ENCODE measurements around the gene FAM237A. TPM values are rescaled to one million over a fixed set of nuclear protein-coding genes. Genes with fewer than 3 reads are reported as not detected.

The FAM237A gene
- polyA plus RNA-seq (2013, experiment 1 of 2; ENCODE audit: insufficient read length) = not detected
- not detected for polyA plus RNA-seq (2013, experiment 2 of 2; ENCODE audit: insufficient read length)

DNA sequence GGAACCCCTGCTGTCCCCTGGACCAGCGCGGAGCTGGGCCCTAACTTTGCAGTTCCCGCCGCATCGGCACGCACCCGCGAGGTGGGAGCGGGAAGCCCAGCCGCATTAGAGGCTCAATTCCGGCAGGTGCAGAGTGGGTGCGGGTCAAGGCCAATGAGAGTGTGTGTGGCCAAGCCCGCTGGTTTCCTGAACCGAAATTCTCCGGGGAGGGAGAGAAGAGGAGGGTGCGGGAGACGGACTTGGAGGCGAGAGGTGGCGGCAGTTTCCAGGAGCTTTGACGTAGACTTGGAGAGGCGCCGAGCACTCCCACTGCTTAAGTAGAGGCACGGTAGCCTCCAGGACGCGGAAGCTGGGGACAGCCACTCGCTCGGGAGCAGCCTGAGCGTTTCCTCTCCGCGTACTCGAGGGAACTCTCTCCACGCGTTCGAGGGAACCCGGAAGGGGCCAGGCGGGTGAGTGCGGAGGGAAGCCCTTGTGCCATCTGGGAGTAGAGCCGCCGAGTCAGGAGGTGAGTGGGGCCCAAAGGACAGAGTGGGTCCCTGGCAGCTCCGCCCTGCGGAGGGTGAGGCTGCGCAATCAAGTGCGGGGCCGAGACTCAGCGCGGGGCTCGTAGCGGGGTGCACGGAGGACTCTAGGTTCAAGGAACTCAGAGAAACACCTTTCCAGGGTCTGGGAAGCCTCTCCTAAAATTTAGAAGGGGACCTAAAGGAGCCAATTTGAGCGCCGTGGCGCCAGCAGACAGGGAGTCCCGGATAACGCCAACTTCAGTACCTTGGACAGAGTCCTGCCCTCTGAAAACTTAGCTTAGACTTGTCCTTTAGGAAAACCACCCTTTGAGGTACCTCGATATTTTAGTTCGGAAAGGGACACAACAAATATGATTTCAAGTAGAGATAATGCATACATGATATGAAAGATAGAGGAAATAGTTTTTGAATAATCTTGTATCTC is at the start of gene FAM237A:
Gene FAM237A, plus strand, starts transcription at position 413 of the 951 bp plus-strand sequence. CDS start 1,750 bp downstream, outside the sequence.
- DNase-seq = peak; percentile 65

DNA sequence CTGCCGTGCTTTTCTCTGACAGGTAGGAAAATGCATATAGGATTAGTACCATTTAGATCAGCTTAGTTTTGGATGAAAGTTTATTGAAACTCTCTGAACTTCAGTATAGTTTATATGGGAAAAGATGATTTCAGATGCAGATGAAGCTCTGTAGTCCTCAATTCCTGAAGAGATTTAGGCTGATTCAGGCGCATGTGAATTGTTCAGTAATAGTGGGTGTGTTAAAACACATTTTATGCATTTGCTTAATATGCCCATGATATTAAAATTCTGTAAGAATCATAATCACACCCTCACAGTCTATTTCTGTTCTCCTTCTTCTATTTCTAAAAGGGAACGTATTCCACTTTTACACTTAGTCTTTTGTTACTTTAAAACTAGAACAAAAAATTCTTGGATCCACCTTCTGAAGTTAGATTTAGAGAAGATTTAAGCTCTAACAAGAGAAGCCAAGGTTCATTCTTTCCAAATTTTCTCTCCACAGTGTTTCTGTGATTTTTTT is 44.5 kb upstream of the FAM237A start:
- DNase-seq = no peak

DNA sequence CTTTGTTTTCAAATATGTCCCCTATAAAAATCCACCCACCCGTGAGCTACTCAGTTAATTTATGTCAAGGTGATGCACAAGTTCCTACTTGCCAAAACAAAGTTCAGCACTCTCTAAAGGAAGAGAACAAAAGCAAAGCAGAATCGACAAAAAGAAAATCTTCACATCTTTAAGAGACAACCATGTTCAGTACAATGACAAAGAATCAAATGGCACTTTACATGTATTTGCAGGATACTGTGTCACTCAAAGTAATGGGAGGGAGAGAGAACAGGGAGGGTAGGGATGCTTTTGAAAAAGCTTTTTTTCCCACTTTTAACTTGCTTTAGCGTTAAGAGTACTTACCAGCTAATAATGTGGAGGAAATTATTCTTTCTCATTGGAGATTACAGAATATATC is 39.0 kb upstream of the FAM237A start:
- DNase-seq = no peak

DNA sequence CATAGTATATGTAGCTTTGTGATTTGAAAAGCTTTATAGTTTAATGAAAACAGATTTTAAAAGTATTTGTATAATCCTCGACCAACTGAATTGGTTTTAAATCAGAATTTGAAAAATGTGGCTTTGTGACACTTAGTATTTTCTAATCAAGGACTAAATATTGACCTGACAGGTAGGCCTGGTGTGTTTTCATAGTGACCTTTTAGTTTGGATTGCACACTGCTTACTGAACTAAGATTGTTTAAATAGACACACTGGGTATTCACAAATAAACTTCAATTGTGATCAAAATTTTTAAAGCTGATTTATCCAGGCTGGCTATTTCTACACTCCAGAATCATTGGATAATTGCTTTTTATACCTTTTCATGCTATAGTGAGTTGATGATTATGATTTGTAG is 31.8 kb upstream of the FAM237A start:
- DNase-seq = no peak

DNA sequence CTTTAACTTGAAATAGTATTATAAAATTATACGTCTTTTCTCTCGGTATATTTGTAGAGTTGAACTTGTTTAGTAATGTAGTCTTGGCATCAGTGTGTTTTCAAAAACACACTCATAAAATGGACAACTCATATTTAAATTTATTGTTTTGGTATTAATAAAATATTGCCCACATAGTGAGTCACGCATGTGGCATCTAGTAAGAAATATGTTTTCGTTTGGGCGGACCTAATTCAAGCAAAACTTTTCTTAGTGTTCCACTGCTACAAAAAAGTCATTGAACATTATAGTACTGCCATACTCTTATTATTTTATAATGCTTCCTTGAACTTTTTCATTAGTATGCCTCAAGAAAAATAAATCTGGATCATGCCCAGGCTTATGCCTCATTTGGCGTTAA is 31.1 kb upstream of the FAM237A start:
- DNase-seq = peak; percentile 5

DNA sequence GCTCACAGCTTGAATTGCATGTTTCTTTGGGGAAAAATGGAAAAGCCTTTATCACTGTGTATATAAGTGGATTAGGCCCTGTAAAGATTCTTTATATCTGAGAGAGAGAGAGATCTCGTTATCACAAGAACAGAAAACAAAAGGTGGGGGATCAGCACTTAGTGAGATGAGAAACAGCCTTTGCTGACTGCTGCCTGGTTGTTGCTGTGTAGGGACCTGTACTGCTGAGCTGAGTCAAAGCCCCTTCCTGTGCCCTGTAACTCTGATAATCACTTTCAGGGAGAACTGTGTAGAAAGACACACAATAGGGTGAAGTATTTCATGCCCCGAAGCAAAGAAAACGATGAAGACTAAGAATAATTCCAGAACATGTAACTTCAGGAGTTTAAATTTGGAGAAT is 30.6 kb upstream of the FAM237A start:
- DNase-seq = no peak

DNA sequence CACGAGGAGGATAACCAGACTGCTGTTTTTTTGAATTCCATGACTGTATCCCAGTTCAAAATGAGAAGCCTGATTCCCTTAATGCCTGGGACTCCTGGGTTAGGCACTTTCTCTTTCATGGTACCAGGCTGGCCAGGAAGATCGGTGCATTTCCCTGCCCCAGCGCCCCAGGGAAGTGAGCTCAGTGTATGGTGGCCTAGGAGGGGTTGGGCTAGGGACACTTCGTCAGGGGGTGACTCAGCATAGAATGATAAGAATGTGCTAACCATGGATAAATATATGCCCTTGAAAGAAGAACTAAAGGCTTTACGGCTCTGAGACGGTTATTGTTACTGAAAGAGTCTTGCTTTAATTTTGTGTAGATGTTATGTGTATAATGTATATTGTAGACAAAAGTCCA is 27.5 kb upstream of the FAM237A start:
- peak; percentile 46 for DNase-seq

DNA sequence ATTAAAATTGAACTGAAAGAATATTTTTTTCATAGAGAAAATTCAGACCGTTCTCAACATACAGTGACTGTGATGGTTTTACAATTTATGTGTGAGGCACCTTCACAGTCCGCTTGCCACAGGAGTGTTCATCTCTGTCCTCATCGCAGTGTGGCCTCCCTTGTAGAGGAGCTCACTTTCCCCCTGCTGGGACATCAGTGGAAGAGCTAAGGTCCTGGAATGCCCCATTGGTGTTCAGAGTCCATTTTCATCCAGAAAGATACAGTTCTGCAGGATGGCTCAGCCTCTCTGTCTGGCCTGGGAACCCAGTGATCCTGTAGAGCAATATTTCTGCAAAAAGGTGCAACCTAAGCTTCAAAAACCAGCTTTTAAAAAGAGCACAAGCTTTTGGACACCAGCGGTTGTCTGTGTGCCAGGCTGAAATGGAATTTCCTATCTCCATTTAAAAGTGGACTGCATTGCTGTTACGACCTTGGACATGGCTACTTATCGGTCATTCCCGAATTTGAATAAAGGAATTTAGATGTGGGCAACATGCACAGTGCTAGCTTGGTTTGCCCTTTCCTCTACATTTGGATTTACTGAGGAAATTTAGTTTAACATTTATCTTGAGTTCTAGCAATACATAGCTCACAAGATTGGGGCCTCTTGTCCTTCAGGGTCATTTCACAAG is 26.7 kb upstream of the FAM237A start:
- DNase-seq = no peak

DNA sequence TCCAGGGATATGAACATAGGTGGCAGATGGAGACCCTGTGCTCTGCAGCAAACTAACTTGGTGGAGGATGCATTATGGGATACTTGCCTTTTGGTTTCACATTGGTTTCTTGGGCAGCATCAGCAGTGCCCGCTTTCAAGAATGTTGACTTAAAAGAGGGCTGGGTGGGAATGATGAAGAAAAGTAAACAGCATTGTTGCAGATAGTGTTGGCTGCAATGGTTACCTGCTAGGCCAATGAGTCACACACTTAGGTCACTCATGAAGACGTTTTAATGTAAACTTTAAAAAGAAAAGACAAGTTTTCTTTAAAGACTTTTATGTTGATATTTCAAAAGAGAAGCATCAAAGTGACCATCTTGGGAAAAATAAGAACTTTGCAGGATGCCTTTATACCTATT is 26.1 kb upstream of the FAM237A start:
- peak; percentile 2 for DNase-seq

DNA sequence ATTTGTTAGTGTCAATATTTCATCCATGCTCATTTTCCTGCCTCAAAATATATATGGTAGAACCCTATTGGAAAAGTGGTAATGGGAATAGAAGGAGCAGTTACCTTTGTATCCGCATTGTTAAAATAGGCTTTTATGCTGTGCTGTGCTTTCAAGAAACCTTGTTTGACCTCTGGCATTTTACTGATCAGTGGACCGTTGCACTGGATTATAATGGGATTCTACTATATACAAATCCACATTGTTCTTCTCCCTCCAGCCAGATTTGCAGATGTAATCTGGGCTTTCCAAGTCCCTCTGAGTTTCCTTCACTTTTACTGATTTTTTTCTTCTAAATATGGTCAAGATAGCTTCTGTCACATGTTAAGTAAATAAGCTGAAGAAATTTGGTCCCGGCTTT is 23.3 kb upstream of the FAM237A start:
- no peak for DNase-seq

DNA sequence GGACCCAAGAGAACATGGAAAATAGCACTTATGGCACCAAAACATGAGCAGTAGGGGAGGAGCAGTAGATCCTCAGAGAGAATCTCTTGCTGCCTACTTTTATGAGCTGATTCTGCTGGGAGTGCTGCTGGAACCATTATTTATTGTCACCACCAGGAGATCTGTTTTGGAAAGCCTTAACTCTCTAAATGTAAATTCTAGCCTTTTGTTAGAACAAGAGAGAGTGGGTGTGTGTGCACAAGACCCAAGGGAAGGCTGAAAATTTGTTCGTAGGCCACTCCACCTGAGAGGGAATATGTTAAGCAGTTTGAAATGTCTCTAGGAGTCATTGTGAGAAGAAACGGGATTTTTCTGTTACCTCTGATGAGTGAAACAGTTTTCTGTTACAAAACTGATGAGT is 16.2 kb upstream of the FAM237A start:
- DNase-seq = no peak

DNA sequence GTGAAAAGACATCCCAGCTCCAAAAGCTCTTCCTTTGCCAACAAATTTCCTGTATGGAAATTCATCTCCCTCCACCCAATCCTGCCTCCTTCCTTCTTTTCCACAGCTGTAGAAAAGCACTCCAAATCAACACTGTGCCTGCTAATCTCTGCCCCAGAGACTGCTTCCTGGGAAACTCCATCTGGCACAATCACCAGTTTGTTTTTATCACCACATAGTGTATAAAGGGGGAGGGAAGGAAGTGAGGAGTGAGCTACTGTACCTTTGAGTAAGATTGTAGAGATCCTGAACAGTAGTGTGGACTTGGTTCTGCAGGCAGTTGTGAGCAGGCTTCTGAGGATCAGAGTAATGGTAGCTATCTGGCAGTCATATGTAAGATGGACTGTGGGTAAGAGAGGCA is 14.7 kb upstream of the FAM237A start:
- no peak for DNase-seq

DNA sequence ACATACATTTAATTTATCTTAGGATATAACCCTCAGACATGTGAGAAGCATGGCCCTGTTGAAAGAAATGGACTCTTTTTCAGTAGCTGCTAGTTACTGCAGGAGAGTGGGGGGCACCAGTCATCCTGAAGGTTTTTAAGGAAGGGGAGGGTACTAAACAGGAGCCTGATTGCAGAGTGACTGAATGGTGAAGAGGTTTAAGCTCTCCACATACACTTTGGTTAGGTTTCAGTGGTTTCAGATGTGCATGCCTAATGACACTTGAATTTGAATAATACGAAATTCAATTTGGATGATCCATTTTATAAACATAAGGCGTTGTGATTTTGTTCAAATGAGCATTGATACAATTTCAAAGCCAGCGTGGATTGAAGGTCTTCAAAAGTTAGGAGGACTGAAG is 10.9 kb upstream of the FAM237A start:
- no peak for DNase-seq

DNA sequence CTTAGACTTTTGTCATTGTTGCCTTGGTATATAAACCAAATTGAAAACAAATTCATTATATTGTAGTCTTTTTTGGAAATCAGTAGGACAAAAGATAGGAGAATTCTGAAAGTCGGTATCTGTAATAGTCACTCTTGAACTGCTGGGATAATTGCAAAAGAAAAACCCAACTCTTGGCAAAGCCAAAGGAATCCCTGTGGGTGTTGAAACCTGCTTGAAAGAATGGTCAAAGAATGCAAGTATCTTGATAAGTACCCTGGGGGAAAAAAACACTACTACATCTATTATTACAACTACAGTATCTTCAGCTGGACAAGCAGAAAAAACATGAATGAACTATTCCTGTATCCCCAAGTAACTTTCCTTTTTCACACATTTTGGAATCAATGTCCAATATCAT is 7.3 kb upstream of the FAM237A start:
- no peak for DNase-seq

DNA sequence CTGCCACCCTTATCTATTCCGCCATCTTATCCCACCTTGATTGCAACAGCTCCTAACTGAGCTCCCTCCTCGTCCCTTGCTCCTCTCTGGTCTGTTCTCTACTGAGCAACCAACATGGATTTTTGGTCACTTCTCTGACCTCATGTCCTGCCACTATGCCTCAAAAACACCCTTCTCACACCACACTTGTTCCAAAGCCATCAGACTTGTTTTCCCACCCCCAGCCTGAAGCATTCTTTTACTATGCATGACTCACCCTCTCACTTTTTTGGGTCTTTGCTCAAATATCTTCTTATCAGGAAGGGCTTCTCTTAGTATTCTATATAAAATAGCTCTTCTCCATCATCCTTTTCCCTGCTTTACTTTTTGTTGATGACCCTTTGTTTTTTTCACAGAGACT is 2.7 kb upstream of the FAM237A start:
- DNase-seq = no peak

DNA sequence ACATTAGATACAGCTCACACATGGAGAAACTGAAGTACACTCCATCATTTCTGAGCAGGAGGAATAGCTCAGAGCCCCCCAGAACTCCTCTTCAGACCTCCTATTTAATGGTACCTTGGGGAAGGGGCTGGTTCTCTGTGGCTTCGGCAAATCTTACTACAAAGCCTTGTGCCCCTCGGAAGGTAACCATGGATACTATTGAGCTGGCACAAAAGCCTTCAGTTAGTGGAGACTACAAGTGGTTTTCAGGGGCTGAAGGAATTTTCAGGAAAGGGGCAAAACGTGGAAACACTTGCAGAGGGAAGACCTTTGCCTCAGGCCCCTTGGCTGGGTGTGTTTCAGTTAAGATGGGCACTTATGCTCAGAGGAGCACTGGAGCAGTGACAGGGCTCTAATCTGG is 1.1 kb upstream of the FAM237A start:
- no peak for DNase-seq

DNA sequence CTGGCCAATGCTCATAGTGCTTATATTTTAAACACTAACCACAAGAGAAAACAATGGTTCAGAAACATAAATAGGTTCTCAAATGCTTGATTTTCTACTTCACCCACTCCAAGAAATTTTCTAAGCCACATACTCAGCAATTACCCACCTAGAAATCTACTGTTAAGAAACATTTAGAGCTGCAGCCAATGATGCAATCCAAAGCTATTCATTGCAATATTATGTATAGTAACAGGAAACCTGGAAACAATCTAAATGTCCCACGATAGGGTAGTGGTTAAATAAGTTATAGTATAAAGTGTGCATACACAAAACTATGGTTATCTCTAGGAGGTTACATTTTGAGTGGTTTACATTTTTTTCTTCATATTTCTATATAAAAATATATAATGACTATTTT is 5.7 kb downstream of the FAM237A start:
- peak; percentile 7 for DNase-seq

DNA sequence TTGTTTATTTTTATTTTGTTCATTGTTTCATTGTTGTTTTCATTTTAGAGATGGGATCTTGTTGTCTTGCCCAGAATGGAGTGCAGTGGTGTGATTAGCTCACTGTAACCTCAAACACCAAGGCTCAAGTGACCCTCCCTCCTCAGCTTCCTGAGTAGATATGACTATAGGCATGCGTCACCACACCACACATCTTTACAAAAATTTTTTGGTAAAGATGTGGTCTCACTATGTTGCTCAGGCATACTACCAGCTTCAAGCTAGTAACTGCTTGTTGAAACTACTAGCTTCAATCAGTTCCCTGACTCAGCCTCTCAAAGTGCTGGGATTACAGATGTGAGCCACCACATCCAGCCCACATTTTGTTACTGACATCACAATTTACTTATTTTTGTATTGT is 14.8 kb downstream of the FAM237A start:
- no peak for DNase-seq

DNA sequence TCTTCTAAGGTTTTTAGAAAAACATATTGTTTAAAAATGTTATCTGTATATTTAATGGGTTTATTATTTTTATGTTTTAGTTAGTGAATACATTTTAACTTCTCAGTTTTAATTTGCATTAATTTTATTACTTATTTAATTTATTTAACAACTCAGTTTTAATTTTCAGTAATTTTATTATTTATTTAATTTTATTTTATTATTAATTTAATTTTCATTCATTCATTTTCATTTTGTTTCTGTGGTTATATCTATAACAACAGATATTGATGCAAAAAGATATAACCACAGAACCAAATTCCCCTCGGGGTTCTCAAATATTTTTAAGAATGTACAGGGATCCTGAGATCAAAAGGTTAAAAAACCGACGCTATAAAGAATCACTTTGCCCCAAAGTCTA is 23.0 kb downstream of the FAM237A start:
- DNase-seq = no peak

DNA sequence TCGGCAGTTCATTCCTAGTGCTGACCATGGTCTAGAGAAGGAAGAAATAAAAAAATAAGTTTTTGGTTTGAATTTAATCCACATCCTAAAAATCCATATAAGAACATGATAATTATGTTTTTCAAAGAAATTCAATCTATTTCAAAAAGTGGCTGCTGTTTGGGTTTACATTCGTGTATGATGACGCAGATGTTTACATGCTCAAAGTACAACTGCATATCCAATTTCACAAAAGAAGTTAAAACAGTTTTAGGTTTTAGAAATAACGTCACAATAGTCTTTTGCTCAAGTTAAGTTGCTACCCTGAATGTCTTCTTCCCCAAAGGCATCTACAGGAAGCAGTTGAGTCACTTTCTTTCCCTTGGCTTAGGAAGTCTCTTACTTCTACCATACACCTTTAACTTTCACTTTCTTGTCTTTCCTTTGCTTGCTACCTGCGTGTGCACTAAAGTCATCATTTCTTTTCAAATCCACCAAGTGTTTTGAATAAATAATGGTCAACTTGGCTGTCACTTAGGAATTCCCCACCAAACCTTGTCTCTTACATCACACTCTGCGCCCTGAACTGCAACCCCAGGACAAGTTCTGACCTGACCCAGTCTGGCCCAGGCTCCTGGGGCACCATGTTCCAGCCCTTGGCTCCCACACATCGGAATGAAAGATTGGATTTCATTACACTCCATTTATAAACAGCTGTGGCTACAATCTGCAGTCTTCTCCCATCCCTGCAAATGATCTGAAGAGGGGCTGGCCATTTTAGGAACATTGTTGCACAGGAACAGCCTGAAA is 28.4 kb downstream of the FAM237A start:
- no peak for DNase-seq

DNA sequence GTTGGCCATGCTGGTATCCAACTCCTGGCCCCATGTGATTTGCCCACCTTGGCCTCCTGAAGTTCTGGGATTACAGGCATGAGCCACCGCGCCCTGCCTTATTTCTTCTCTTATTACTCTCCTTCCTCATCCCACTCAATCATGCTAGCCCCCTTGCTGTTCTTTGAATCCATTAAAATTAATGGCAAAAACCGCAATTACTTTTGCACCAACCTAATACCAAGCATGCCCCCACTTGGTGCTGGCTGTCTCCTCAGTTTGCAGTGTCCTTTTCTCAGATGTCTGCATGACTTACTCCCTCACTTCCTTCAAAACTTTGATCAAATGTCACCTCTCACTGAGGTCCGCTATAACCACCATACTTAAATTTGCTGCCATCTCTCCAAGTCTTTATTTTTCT is 41.3 kb downstream of the FAM237A start:
- DNase-seq = no peak

DNA sequence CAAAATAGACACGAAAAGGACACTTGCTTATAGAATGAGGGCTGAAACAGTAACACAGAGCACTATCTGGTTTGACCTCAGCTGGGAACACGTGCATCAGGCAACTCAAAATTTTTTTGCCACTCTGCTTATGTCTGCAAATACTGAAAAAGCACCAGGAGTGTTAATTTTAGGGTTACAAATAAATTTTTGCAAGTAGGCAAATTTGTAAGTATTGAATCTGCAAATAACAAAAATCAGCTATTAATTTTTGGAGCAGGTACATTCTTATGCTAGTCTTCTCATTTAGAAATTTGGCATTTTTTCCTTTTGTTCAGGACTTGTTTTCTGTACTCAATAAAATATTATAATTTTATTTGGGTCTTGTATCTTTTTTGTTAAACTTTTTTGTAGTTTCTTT is 46.2 kb downstream of the FAM237A start:
- DNase-seq = no peak

DNA sequence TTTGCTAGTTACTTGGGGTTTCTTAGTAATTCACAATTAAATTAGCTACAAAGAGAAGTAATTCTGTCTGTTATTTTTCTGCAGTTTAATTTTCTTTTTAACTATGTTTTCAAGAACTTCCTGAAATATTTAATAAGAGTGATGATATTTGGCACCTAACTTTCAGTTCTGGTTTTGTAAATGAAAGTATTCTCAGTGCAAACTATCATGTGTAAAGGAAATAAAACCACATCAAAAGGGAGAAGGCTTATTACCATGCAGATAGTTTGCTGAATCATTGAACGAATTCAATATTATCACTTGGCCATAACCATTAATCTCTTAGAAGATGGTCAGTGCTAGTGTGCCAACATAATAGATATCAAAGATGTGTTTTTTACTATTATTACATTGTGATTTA is 46.7 kb downstream of the FAM237A start:
- no peak for DNase-seq

Measured in fibroblast of skin of back (primary cell).